IMR-90 (cell line): Measurements from ENCODE around the gene AKAP3. TPM values are rescaled to one million over a fixed set of nuclear protein-coding genes. Genes with fewer than 3 reads are reported as not detected.
A peak's percentile ranks its signal among the peaks of the same experiment; 100 is the strongest.

Experiments
- ATAC-seq: fragments of 200-7000 bp; cut with Tn5 transposase; 2 replicates; pipeline ENCODE4 v1.9.1; 2020; ENCODE audit warnings: low read depth, mild to moderate bottlenecking, moderate library complexity
- BruUV-seq: library from RNA; stranded (reverse); fragments of 400-500 nt; replicated peaks from 2 replicates; lab custom pipeline; 2021; lab: Mats Ljungman, UMichigan
- CTCF ChIA-PET: fragments of 300-600 bp; formaldehyde crosslinking; extraction: SDS; loops from one replicate; lab custom pipeline; 2021; ENCODE audit warnings: antibody characterized with exemption; lab: Yijun Ruan, JAX
- POLR2A ChIA-PET: fragments of 300-600 bp; sonication (Branson Sonifier 250); formaldehyde crosslinking; loops from one replicate; lab custom pipeline; 2022; ENCODE audit warnings: antibody characterized with exemption; ENCODE audit not compliant: unreplicated experiment; lab: Charles Lee
- DNase-seq: peaks from one replicate; pipeline ENCODE4 v3.0.0; 2013
- H2AFZ ChIP-seq: replicated peaks from 2 replicates; pipeline ENCODE3; 2013; ENCODE audit warnings: low read length, mild to moderate bottlenecking; ENCODE audit not compliant: poor library complexity
- H2AK5ac ChIP-seq: 2 replicates; pipeline ENCODE4 v1.6.1; 2013; ENCODE audit warnings: low read depth, low read length, inconsistent platforms
- H2AK9ac ChIP-seq: replicated peaks from 2 replicates; pipeline ENCODE3; 2013; ENCODE audit warnings: mild to moderate bottlenecking, low read depth, low read length, moderate library complexity; ENCODE audit not compliant: poor library complexity
- H2BK120ac ChIP-seq: 2 replicates; pipeline ENCODE4 v1.6.1; 2013; ENCODE audit warnings: low read depth, low read length, inconsistent platforms
- H2BK15ac ChIP-seq: 3 replicates; pipeline ENCODE4 v1.6.1; 2013; ENCODE audit warnings: low read depth, low read length, inconsistent platforms
- H2BK20ac ChIP-seq: 2 replicates; pipeline ENCODE4 v1.6.1; 2013; ENCODE audit warnings: low read depth, mild to moderate bottlenecking, inconsistent platforms, low read length, moderate library complexity
- H2BK5ac ChIP-seq: 2 replicates; pipeline ENCODE4 v1.6.1; 2013; ENCODE audit warnings: mild to moderate bottlenecking, low read depth, low read length, inconsistent platforms; ENCODE audit not compliant: poor library complexity, severe bottlenecking
- H3K14ac ChIP-seq: replicated peaks from 2 replicates; pipeline ENCODE4 v1.6.1; 2013; ENCODE audit warnings: low read depth, low read length, inconsistent platforms
- H3K18ac ChIP-seq: 2 replicates; pipeline ENCODE4 v1.6.1; 2013; ENCODE audit warnings: low read depth, low read length, control low read depth
- H3K23ac ChIP-seq: 2 replicates; pipeline ENCODE4 v1.6.1; 2013; ENCODE audit warnings: low read depth, low read length, inconsistent platforms
- H3K27ac ChIP-seq: 2 replicates; pipeline ENCODE4 v1.5.1; 2013; ENCODE audit warnings: mild to moderate bottlenecking, control low read depth, low read length; ENCODE audit not compliant: insufficient read depth
- H3K27me3 ChIP-seq: 2 replicates; pipeline ENCODE4 v1.6.1; 2013; ENCODE audit warnings: low read length; ENCODE audit not compliant: control insufficient read depth, insufficient read depth
- H3K36me3 ChIP-seq: 2 replicates; pipeline ENCODE4 v1.6.1; 2013; ENCODE audit warnings: low read length, mixed read lengths; ENCODE audit not compliant: control insufficient read depth, insufficient read depth
- H3K4ac ChIP-seq: 2 replicates; pipeline ENCODE4 v1.6.1; 2013; ENCODE audit warnings: low read depth, low read length, inconsistent platforms
- H3K4me1 ChIP-seq: 2 replicates; pipeline ENCODE4 v1.6.1; 2013; ENCODE audit warnings: low read length, mixed read lengths; ENCODE audit not compliant: control insufficient read depth, insufficient read depth
- H3K4me2 ChIP-seq: 2 replicates; pipeline ENCODE4 v1.6.1; 2013; ENCODE audit warnings: low read depth, mild to moderate bottlenecking, control low read depth, low read length, moderate library complexity
- H3K4me3 ChIP-seq: 2 replicates; pipeline ENCODE4 v1.5.1; 2013; ENCODE audit warnings: low read depth, mild to moderate bottlenecking, control low read depth, low read length, moderate library complexity; ENCODE audit not compliant: insufficient read depth
- H3K56ac ChIP-seq: 2 replicates; pipeline ENCODE4 v1.6.1; 2013; ENCODE audit warnings: low read length, inconsistent platforms; ENCODE audit not compliant: insufficient read depth; ENCODE audit errors: extremely low read depth
- H3K79me1 ChIP-seq, 2 experiments: 2 replicates each; pipeline ENCODE4 v1.6.1; 2013; ENCODE audit warnings: low read length in 2 of 2, inconsistent platforms in 1 of 2, low read depth in 1 of 2
- H3K9ac ChIP-seq: 2 replicates; pipeline ENCODE4 v1.6.1; 2013; ENCODE audit warnings: low read depth, low read length, control low read depth
- H3K9me1 ChIP-seq: 2 replicates; pipeline ENCODE4 v1.6.1; 2013; ENCODE audit warnings: low read length, inconsistent platforms; ENCODE audit not compliant: insufficient read depth
- H3K9me3 ChIP-seq: 2 replicates; pipeline ENCODE4 v1.6.1; 2013; ENCODE audit warnings: low read length; ENCODE audit not compliant: control insufficient read depth, insufficient read depth
- H4K20me1 ChIP-seq: 2 replicates; pipeline ENCODE4 v1.6.1; 2013; ENCODE audit warnings: low read length, inconsistent platforms; ENCODE audit not compliant: insufficient read depth
- H4K5ac ChIP-seq: 2 replicates; pipeline ENCODE4 v1.6.1; 2013; ENCODE audit warnings: mild to moderate bottlenecking, low read depth, low read length, control low read depth
- H4K8ac ChIP-seq, 2 experiments: 2 replicates each; pipeline ENCODE4 v1.6.1; 2013; ENCODE audit warnings: low read depth in 2 of 2, low read length in 2 of 2, control low read depth in 1 of 2, inconsistent platforms in 1 of 2
- H4K91ac ChIP-seq: 2 replicates; pipeline ENCODE4 v1.6.1; 2013; ENCODE audit warnings: low read depth, low read length, inconsistent platforms; ENCODE audit not compliant: insufficient read depth
- MAFK ChIP-seq: IDR thresholded peaks from 2 replicates; pipeline ENCODE4 v1.6.1; 2012; ENCODE audit warnings: low read depth, low read length, improper control_type of control experiment
- MAZ ChIP-seq: IDR thresholded peaks from 2 replicates; pipeline ENCODE4 v1.6.1; 2012; ENCODE audit warnings: low read depth, mild to moderate bottlenecking, low read length, improper control_type of control experiment, moderate library complexity, borderline replicate concordance
- MXI1 ChIP-seq: IDR thresholded peaks from 2 replicates; pipeline ENCODE4 v1.6.1; 2012; ENCODE audit warnings: low read depth, mild to moderate bottlenecking, low read length, moderate library complexity, borderline replicate concordance
- NFE2L2 ChIP-seq: fragments of 150-350 bp; IDR thresholded peaks from 2 replicates; pipeline ENCODE4 v1.6.1; 2016; ENCODE audit warnings: low read depth, mild to moderate bottlenecking, low read length
- POLR2A ChIP-seq: IDR thresholded peaks from 2 replicates; pipeline ENCODE4 v1.6.1; 2012; ENCODE audit warnings: mild to moderate bottlenecking, low read depth, low read length
- RAD21 ChIP-seq: IDR thresholded peaks from 2 replicates; pipeline ENCODE4 v1.6.1; 2012; ENCODE audit warnings: low read length, improper control_type of control experiment
- RCOR1 ChIP-seq: IDR thresholded peaks from 2 replicates; pipeline ENCODE4 v1.6.1; 2012; ENCODE audit warnings: mild to moderate bottlenecking, low read length, improper control_type of control experiment; ENCODE audit not compliant: insufficient replicate concordance
- SMC3 ChIP-seq: fragments of 150-350 bp; IDR thresholded peaks from 2 replicates; pipeline ENCODE4 v1.6.1; 2016; ENCODE audit warnings: low read depth, mild to moderate bottlenecking, antibody characterized with exemption, low read length, moderate library complexity
- WGBS, 2 experiments: methylation state at CpG; one replicate each; pipeline versions ENCODE4 v1.1.5 to v1.1.7; 2013; ENCODE audit warnings: missing lambda C conversion rate in 2 of 2; ENCODE audit not compliant: insufficient read length in 1 of 2; ENCODE audit errors: extremely low coverage in 2 of 2; 5-methylcytosine and 5-hydroxymethylcytosine counted together
- dilution Hi-C: fragments of 300-500 bp; cut with HindIII; formaldehyde crosslinking; loops from one replicate; pipeline ENCODE4 v1.14.3; 2018; ENCODE audit warnings: low sequenced_read_pairs; ENCODE audit not compliant: unreplicated experiment
- in situ Hi-C: fragments of 300-500 bp; cut with MboI; formaldehyde crosslinking; loops from 3 replicates; pipeline ENCODE4 v1.14.3; 2019; ENCODE audit warnings: low sequenced_read_pairs, inconsistent platforms, mixed read lengths
- intact Hi-C: fragments of 100-400 bp; cut with micrococcal nuclease; formaldehyde crosslinking; loops from 2 replicates; pipeline ENCODE4 v1.10.0; 2022
- polyA plus RNA-seq, 3 experiments: library from polyadenylated mRNA; depleted of rRNA; stranded (reverse); fragments of >200 nt; gene quantifications; 2 replicates each; pipeline ENCODE4 v1.2.3, GENCODE V29; 2012; ENCODE audit warnings: low replicate concordance in 1 of 3
- total RNA-seq: library from RNA; depleted of rRNA; stranded (reverse); fragments of >200 nt; gene quantifications from 2 replicates; pipeline ENCODE4 v1.2.3, GENCODE V29; 2012

Gene AKAP3
- total and polyA plus RNA-seq, 2 of the 4 experiments (the other 2 are of a cell fraction), result 0.54 to 0.55 TPM

DNA sequence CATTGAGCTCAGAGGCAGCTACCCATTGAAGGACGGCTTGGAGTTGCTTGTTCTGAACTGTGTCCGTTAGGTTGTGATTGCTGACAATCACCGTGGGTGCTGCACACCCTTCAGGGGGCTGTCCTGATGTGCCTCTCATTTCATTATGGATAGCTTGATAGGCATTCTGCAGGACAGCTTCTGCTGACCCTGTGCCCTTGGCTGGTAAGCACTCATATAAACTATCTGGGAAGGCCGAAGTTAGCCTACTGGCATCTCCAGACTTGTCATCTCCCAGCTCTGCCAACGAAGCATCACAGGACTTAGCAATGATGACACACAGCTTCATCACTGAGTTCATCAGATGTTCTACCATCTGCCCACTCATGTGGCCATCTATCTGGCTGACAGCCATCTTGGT, 22.3 kb downstream of the AKAP3 start:
- H2AFZ ChIP-seq, result peak overlapping the region; percentile 48
- H3K14ac ChIP-seq, result no peak overlapping the region
- H4K5ac ChIP-seq, result no peak overlapping the region
- H3K23ac ChIP-seq, result no peak overlapping the region
- 60% methylated on average over 1 of the region's 5 CpGs; no CpG with 5 or more reads in 1 of the 2 experiments for WGBS, 2 experiments
- no peak overlapping the region for H2AK5ac ChIP-seq
- H3K9ac ChIP-seq, result no peak overlapping the region
- H3K27me3 ChIP-seq, result peaks cover 3% of the 10 kb centered on the region; the same call in 1 of the 2 replicates
- intact Hi-C loops (no loop called here), in situ Hi-C loops (no loop called here), dilution Hi-C loops (no loop called here)
- no peak overlapping the region for H3K18ac ChIP-seq
- H3K27ac ChIP-seq, result no peak overlapping the region
- H4K8ac ChIP-seq, result no peak overlapping the region
- no peak overlapping the region for H3K4me2 ChIP-seq
- no peaks in the 10 kb centered on the region for H4K20me1 ChIP-seq
- H3K9me3 ChIP-seq, result no peaks in the 10 kb centered on the region
- no peak overlapping the region for H2BK120ac ChIP-seq
- no peak overlapping the region for H3K4me3 ChIP-seq
- H2AK9ac ChIP-seq, result no peak overlapping the region
- H3K56ac ChIP-seq, result no peak overlapping the region
- no peak overlapping the region for H2BK20ac ChIP-seq
- H3K36me3 ChIP-seq, result no peaks in the 10 kb centered on the region
- no peak overlapping the region for H4K91ac ChIP-seq
- POLR2A ChIA-PET, result no interaction called here
- BruUV-seq, result no TSS peak
- ATAC-seq, result no peak
- no peak for DNase-seq
- no peak overlapping the region for H2BK5ac ChIP-seq
- no peak overlapping the region for H2BK15ac ChIP-seq
- no peaks in the 10 kb centered on the region for H3K79me1 ChIP-seq
- TF ChIP-seq MAFK (no peak), SMC3 (no peak), MAZ (no peak), MXI1 (no peak), RAD21 (no peak), POLR2A (no peak), RCOR1 (no peak), NFE2L2 (no peak)
- no peaks in the 10 kb centered on the region for H3K9me1 ChIP-seq
- no peaks in the 10 kb centered on the region for H3K4me1 ChIP-seq
- H3K4ac ChIP-seq, result no peak overlapping the region
- CTCF ChIA-PET, result interaction anchor here (1.1 kb wide), 1 partner anchor 22 kb away, joined by 3 read pairs; no protein-coding TSS in a partner anchor
